B cell (primary cell): ENCODE data around the gene NPAS3.

Experiments used
- CTCF ChIP-seq: fragments of 200-600 bp; IDR thresholded peaks from one replicate; pipeline ENCODE4 v1.8.0; 2022; ENCODE audit warnings: antibody characterized with exemption, mild to moderate bottlenecking
- EZH2 ChIP-seq: IDR thresholded peaks from 2 replicates; pipeline ENCODE4 v1.6.1; 2012; ENCODE audit warnings: borderline replicate concordance, low read depth, mild to moderate bottlenecking, moderate library complexity, low read length; ENCODE audit not compliant: insufficient read depth, poor library complexity, severe bottlenecking

DNA sequence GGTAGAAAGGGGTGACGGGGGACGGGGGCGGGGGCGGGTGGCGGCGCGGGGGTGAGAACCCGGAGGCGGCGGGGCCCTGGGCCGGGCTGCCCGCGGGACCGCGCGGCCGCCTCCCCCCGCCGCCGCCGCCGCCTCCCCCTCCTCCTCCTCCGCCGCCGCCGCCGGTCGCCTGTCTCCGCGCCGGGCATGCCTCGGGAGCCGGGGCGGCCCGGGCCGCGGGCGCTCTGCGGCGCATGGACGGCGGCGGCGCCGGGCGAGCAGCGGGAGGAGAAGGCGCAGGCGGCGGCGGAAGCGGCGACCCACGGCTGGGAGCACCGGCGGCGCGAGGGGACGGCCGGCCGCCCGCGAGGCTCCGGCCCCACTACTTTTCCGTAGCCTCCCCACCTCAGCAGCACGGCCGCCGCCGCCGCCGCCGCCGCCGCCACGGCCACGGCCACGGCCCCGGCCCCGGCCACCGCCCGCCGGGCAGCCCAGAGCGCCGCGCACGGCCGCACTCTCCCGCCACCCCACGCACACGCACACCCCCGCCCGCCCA, at the start of gene NPAS3:
- TF ChIP-seq CTCF (no peak), EZH2 (no peak)
